Esophagus squamous epithelium (tissue), 4 donors: Measurements from ENCODE around the gene CBS.
"Not testable (repeated sequence)": the region's sequence is repeated elsewhere in the genome, so short reads cannot be mapped to it uniquely, and the experiment has no call there.

Experiments
- CTCF ChIP-seq, 6 experiments: fragments of 450-650 bp in 4 of 6; fragments of 200-600 bp in 2 of 6; sonication (generic) in 2 of 6; IDR thresholded peaks; one replicate each; pipeline ENCODE4 v1.5.1; 2016 to 2019; ENCODE audit warnings: antibody characterized with exemption in 6 of 6, mild to moderate bottlenecking in 4 of 6, moderate library complexity in 4 of 6
- POLR2A ChIP-seq, 4 donors: fragments of 450-650 bp; IDR thresholded peaks; one replicate each; pipeline ENCODE4 v1.6.1; 2017; ENCODE audit warnings: antibody characterized with exemption in 4 of 4, mild to moderate bottlenecking in 4 of 4, moderate library complexity in 3 of 4

- TF ChIP-seq CTCF, POLR2A (IDR thresholded peaks at IDR 0.05): not testable (repeated sequence)
These were observed 1.1 kb downstream of the CBS start for GRCh38 chr21:43074401-43075169.
